GM04504 (cell line): ENCODE measurements around the gene RAX.

ENCODE experiments used
- DNase-seq: peaks from one replicate; pipeline ENCODE4 v3.0.0-alpha.2; 2012; ENCODE audit warnings: low read depth

Gene RAX

DNA sequence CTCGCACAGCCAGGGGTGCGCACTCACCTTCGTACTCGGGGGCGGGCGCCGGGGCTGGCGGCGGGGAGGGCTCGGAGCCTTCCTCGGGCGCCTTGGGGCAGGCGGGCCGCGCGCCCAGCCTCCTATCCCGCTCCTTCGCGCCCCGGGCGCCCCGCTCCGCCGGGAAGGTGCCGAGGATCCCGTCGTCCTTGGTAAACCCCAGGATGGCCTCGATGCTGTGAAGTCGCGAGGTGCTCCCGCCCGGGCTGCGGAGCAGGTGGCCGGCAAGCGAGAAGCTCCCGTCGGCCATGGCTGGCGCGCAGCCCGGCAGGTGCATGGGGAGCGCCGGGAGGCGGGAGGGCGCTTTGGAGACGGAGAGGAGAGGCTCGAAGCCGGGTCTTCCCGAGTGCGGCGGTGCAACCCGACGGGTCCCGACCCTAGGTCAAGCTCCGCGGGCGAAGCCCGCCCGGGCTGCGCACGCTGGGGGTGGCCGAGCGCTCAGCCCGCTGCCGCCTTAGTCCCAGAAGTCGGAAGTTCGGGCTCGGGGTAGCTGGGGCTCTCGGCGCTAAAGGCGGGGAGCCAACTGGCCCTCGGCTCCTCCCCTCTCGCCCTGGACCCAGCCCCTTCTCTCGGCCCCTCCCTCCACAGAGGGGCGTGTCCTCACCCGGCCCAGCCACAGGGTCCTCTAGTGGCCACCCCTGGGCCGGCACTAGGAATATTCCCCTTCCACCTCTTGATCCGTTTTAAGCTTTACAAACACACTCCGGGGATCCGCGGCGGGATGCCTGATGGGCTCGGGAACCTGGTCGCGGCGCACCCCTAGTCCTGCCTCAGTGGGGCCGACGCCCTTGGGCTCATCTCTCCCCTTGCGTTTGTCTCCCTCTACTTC is at the start of gene RAX:
Gene RAX, minus strand, starts transcription at position 564 of the 868 bp plus-strand sequence. Its CDS starts 248 bp downstream, at position 316.
- DNase-seq = no peak

DNA sequence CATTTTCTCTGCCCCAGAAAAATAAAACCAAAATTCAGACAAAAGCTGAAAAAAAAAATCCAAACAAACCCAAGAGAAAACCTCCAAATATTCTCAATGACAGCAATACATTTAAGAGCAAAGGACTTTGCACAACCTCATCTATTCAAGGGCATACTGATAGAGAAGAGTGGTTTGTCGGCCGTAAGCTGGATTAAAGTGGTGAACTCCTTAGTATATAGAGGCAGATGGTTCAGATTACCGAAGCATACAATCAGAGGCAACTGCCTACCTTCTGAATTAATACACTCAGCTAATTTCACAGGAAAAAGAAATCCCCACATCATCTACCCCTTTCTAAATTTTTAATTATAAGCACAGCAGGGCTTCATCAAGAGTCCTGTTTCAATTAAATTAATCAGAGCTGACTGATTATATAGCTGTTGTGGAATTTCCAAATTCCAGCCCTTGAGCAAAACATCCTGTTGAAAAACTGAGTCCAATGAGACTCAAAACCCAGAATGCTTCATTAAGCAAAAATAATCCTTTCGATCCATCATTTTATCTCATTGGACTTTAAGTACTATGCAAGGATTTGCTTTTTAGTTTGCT is 45.3 kb upstream of the RAX start, which contains the start of gene CPLX4:
Gene CPLX4, minus strand, starts transcription at position 190 of the 591 bp plus-strand sequence. Its CDS starts 187 bp downstream, at position 3.
- no peak for DNase-seq

DNA sequence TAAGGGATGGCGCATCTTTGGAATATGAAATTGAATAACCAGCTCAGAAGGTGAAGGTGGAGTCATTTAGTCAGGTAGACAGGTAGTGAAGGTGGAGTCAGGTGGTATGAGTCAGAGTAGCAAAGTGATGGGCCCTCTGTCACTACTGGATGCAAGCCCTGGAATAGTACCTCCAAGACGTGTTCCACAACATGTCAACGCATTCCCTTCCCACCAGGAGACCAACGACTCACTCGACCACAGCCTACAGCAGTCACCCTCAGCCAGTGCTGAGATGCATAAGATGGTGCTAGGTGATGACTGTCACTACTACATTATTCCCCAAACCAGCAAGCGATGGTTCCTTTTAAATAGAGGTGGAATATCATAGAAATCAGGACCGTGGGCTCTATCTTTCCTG is 38.4 kb upstream of the RAX start:
- no peak for DNase-seq

DNA sequence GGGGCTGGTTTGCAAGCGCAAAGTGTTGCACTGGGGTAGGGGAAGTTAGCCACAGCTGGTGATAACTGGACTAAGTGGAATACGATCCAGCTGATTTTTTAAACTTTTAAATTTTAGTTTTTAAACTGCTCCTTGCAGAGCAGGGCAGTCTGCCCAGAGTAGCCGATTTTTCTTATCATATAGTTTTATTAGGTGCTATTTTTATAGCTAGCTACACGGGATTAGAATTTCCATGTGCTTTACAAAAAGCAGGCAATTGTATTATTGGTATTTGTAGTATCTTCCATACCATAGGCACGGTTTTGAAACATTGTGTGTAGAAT is 35.6 kb upstream of the RAX start:
- DNase-seq = no peak

DNA sequence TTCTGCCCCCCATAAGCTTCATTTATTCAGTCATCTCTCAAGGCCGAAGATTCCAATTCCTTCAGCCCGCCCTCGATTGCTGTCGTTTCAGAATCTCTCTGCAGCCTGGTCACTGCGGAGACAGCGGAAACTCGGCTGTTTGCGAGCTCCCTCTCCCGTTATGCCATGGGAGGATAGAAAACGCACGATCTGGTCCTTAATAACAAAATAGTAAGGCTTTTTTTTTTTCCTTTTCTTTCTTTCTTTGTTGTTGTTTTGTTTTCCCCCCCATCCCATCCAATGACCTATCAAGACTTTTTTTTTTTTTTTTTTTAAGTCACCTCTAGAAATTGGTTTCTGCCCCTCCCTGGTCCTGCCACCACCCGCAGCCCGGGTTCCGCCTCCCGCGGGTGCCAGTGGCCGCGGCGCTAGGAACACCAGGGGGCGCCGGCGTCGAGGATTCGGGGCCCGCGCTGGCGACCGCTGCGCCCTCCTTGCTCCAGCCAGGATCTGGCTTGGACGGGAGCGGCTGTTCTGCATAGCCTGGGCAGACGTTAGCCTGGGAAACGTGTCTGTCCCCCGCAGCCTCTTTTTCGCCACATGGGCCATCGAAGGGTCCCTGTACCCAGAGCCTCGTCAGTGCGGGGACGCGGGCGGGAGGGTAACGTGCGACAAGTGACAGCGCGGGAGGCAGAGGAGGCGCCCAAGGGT is 35.1 kb upstream of the RAX start:
- peak; percentile 39 for DNase-seq

DNA sequence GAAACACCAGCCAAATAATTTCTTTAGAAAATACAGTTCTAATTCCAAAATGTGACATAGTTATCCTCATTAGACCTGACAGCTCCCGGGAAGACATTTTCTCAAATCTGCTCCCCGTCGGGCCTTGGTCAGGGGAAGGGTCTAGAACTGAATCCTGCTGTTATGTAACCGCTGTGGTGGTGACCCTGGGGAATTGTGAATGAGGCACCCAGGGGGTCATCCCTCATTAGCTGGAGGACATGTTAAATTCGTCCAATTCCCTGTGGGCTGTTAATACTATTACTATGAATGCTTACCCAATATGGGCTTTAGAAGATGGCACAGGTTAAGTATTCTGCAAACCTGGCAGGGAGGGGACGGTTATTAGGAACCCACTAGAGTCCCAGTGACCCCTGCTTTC is 33.4 kb upstream of the RAX start:
- no peak for DNase-seq

DNA sequence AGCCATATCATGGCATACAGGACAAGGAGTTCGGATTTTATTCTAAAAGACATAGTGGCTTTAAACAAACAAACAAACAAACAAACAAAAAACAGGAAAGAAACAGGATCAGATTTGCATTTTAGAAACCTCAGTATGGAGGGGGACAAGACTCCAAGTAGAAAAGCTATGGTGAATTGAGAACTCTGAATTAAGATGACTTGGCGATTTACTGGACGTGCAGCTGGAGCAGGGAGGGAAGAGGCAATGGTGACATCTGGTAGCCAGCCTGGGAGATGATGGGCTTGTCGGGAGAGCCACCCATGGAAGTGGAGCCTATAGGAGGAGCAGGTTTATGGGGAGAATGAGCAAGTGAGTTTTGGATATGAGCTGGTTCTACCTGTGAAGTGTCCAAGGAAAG is 32.0 kb upstream of the RAX start:
- no peak for DNase-seq

DNA sequence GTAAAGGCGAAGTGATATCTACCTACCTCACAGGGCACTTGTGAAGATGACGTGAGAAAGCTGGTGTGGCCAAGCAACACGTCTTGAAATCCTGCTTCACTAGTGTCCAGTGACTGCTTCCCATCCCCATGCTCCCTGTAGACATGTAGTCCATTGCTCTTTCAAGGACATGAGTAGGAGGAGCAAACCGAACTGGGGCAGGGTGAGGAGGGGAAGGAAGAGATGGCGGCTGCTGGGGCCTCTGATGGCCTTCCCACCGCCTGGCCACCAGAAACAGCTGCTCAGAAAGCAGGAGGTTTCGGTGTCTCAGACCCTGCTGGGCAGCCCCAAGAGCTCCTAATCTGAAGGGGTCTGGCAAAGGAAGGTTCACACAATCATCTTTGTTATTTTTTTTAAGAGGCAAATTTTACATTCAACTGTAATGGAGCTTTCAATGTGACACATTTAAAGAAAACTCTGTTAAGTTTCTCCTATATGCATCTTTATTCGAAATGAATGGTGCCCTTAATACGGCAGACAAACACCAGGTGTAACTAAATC is 30.5 kb upstream of the RAX start:
- no peak for DNase-seq

DNA sequence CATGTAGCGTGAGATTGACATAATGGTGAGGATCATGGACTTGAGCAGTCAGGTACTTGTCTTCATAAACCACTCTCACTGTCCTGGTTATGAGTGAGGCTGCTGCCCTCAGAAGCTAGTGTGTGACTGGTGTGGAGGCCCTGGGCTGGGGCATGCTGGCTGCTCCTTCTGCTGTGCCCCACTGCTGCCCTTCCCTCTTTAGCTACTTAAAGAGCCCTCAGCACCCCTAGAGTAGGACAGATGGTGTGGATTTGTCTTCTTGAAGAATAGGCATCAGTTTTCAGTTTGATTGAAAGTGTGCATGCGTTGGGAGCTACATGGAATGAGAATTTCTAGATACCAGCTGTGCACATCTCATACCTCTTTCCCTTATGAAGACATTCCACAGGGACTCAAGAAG is 29.8 kb upstream of the RAX start:
- DNase-seq = no peak

DNA sequence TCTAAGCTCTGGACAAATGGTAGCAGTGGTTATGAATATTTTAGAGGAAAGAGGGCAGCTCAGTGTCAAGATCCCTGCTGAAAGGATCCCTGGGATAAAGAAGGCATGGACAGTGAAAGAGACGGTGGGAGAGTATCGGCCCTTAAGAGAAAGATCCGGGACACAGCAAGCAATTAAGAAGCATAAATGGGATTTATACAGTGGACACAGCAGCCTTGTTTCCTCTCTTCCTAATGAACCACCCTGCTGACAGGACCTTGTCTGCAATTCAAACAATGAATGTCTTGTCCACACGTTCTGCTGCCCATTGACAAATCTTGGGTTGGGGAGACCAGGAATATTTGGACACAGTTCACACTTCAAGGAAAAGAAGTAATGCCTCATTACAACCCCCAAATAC is 28.7 kb upstream of the RAX start:
- DNase-seq = no peak

DNA sequence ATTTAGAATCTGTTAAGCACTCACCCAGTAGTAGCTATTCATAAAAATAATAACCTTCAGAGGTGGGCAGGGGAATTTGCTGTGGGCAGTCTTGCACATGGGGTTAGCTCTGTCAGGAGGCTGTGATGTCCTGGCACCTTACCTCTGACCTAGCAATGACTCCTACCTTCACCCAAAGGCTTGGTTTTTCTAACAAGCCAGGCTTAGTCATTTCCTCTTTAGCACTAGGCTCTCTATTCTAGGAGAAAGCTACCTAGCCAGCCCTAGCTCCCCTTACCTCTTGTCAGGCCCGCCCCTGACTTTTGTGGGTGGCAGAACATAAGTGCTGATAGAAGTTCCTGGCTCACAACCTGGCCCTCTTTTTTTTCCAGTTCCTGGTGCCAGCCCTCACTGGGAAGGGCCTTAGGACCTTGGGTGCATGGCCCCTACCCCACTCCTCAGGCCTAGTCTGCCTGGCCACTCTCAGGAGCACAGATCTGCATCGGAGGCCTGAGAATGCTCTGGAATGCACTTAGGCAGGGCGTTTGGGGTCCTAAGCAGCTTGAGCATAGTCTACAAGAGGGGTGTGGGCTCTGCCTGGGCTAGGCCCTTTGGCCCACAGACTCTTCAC is 27.5 kb upstream of the RAX start:
- no peak for DNase-seq

DNA sequence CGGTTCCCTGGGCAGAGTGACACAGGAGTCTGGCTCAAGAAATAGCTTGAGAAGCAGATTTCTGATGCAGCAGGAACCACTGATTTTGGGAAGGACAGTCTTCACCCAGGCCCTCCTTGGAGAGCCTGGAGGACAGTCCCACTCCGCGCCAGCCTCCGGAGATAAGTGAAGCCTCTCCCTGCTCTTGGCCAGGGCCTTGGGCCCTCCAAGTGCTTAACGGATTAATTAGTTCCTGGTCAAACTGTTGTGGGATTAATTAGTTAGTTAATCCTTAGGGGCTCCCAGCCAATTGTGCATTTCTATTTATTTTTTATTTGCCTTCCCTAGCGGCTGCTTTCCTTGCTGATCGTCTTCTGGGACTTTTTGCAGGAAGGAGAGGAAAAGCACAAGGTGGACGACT is 25.6 kb upstream of the RAX start:
- no peak for DNase-seq

DNA sequence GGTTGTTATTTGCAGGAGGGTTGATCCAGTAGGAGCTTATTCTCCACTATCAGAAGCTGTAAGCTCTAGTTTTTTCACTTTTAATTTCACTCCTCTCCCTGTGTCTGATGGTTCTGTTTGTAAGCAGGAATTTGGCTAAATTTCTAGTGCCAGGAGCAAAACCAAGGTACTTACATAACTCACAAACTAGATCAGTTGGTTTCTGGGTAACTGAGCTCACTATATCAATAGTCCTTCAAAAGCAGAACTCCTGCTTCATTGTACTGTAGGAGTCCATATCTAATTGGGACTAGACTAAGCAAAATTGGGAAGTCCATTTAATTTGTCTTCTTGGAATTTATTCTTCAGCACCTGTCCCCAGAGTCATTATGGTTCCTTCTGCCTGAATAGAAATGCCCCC is 20.1 kb upstream of the RAX start:
- no peak for DNase-seq

DNA sequence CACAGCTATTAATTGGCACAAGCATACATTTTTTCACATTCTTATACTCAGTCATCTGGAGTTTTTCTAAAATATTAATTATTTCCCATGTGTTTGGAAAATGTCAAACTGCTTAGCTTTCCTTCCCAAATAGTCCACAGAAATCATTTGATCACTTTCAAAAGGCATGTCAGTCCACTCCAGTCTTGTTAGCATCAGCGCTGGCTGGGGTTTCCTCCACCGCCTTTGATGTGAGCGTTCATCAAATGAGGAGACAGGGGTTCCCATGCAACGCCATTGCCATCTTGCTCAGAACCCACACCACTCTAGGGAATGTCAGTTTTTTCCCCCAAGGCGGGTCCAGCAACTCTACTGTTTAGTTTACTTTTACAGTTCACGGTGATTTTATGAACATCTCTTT is 13.1 kb upstream of the RAX start:
- no peak for DNase-seq

DNA sequence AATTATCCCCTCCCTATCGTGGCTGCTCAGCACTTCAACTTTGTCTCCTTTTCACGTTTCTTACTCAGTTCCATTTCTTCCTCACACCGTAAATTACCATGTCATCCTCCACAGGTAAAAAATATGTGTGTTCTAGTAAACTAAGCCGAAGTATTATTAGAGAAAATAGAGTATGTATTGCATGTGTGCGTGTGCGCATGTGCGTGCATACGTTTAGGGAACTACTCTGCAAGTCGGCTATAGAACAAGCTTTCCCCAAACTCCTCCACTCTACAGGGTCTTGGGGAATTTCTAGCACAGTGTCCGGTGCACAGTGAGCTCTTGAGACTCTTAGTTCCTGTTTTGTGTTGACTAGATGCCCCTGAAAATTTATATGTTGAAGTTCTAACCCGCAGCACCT is 9.1 kb upstream of the RAX start:
- no peak for DNase-seq

DNA sequence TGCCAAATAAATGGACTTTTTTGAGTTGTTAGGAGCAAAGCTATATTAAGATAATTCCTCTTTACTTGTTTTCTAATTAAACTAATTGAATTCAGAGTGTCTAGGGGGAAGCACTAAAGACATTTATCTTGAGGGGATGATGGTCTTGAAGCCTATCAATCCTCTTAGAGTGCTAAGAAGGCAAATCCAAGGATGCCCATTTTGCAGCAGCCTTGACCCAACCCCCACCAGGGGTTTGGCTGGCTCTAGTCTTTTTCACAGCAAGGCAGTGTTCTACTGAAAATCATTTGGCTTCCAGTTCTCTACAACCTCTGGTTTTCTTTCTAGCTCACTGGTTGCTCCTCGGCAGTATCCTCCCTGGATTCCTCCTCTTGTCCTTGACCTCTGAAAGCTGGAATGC is 6.5 kb upstream of the RAX start:
- DNase-seq = no peak

DNA sequence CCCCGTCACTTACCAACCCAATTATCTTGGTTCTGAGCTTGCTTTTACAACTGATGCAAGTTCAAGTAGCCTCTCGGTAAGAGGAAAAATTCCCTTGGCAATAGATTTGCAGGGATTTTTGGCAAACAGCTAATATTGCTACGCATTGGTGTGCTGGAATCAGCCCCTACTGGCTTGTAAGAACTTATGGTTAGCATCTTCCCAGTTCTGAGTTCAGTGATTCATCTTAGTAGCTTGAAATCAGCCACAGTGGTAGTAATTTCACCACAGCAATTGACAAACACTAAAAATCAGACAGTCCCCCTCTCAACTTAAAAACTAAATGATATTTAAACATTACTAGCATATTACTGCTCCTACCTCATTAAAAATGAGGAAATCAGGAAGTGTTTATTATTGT is 5.9 kb upstream of the RAX start:
- DNase-seq = no peak

DNA sequence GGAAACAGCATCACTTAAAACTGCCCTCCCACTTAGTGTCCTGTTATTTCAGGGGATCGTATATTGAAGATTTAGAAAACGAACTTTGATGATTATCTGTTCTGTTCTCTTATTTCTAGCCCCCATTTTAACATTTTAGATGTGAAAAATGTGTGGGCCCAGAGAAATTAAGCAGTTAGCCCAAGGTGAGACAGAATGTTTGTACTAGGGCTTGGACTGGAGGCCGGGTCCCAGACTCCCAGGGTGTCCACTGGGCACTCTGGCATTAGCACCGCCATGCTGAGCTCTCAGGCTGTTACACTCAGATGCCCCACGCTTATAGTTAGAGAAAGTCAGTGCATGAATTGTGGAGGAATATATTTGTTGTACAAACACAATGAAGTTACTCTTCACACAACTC is 5.5 kb upstream of the RAX start:
- DNase-seq = no peak

DNA sequence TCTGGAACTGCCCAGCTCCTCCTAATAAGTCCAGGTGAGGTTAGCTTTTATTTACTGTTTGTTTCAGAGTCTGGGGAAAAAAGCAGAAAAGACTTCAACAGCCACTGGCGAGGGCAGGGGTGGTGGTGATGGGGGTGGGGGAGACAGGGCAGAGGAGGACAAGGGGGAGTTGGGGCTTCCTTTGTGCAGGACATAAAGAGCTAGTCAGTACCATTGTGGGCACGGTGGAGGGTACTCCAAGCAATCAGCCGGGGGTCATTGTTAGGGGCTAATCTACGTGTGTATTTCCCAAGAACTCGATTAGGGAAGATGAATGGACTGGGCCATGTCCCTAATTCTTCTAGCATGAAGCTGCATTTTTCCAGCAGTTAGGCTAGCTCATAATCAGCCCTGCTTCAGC is 2.8 kb upstream of the RAX start:
- no peak for DNase-seq

DNA sequence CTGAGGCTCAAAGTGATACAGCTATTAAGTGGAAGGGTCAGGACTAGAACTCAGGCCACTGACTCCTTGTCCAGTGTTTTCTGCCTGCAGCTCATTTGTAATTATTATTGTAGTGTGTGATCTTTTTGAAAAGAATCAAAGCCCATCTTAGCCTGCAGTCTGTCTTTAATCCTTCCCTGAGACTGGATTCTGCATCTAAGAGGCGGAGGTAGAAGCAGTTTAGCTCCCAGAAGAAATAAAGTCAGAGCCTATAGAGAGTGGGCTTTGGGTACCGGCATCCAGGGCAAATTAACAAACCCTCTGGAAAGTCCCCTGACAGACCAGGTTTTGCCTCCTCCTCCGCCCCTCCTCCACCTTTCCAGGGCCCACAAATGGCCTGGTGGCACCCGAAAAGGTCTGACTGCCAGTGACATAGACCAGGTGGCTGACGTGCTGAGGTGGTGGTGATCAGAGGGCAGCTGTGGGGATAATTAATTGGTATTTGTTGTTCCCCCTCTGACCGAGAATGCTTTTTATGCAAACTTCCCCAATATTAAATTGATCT is 2.2 kb upstream of the RAX start:
- no peak for DNase-seq

DNA sequence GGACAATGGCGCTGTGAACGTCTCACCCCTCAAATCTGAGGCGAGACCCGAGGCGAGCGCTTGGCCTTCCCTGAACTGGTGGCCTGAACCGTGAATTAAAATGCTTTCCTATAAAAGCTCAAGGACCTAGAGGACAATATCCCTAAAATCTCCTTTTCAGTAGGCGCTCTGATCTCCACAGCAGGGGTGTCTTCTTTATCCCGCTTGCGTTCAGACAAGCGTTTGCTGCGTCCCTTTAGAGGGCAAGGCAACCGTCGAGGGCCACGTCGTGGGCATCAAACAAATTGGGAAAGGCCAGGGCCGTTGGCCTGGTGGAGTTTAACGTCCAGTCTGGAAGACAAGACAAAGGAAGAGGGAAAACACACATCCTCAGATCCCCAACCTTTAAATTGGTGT is 1.3 kb upstream of the RAX start:
- DNase-seq = no peak

DNA sequence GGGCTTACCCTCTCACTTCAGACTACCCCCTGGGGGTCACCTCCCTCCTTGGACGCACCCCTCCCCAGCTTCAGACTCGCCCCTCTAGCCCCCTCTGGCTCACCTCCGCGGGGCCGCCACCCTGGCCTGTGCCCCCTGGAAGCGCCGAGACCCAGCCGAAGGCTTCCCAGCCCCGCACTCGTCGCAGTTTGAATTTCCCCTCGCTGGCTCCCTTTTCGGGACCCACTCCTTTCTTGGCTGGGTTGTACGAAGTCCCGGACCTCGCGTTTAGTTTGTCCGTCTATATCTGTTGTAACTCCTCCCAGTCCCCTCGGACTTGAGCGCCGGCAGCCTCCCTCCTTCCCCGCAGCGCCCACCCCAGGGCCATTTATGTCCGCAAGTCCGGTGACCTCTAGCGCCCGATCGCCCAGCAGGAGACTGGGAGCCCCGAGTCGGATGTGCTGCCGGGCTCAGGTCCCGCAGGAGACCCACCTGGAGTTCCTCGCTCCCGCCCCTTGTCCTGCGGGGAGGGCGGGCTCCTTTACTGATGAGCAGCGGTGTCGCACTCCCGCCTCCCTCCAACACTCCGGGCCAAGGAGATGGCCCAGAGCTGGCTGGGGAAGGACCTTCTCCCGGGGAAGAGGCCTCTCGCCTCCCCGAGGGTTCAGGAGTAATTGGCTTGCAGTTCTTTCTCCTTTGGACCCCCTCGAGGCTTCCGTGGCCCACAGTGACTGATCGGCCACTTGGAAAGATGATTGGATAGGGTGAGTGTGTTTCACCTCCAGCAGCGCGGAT is 692 bp upstream of the RAX start:
- no peak for DNase-seq
